VCaP (cell line): ENCODE measurements around the gene MLPH.
A peak's percentile ranks its signal among the peaks of the same experiment; 100 is the strongest.

Experiments used
- H3K27ac ChIP-seq: fragments of 450-650 bp; 2 replicates; pipeline ENCODE4 v1.5.1; 2017
- TF ChIP-seq, protein P1 (sequence below): fragments of 450-650 bp; conservative IDR thresholded peaks from 2 replicates; pipeline ENCODE4 v1.5.1; 2017; ENCODE audit warnings: mild to moderate bottlenecking, moderate library complexity

Gene MLPH

DNA sequence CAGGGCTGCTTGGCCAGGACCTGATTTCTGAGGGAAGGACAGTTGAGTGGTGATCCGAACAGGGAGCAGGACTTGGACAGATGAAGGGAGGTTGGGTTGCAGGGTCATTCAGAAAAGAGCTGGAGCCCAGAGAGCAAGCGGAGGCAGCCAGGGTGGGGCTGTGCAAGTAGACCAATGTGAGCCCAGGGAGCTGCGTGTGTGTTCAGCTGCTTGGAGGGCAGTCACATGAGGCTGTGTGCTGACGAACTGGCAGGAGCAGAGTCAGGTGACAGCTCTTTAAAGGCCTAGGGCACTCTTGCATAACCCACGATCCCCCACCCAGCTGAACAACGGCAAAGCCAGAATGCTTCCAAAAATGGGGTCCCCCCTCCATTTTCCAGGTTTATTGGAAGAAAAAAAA is 4.6 kb upstream of the MLPH start:
- peak overlapping the region; percentile 55 for H3K27ac ChIP-seq
- TF ChIP-seq, protein P1, sequence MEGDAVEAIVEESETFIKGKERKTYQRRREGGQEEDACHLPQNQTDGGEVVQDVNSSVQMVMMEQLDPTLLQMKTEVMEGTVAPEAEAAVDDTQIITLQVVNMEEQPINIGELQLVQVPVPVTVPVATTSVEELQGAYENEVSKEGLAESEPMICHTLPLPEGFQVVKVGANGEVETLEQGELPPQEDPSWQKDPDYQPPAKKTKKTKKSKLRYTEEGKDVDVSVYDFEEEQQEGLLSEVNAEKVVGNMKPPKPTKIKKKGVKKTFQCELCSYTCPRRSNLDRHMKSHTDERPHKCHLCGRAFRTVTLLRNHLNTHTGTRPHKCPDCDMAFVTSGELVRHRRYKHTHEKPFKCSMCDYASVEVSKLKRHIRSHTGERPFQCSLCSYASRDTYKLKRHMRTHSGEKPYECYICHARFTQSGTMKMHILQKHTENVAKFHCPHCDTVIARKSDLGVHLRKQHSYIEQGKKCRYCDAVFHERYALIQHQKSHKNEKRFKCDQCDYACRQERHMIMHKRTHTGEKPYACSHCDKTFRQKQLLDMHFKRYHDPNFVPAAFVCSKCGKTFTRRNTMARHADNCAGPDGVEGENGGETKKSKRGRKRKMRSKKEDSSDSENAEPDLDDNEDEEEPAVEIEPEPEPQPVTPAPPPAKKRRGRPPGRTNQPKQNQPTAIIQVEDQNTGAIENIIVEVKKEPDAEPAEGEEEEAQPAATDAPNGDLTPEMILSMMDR: no peak

DNA sequence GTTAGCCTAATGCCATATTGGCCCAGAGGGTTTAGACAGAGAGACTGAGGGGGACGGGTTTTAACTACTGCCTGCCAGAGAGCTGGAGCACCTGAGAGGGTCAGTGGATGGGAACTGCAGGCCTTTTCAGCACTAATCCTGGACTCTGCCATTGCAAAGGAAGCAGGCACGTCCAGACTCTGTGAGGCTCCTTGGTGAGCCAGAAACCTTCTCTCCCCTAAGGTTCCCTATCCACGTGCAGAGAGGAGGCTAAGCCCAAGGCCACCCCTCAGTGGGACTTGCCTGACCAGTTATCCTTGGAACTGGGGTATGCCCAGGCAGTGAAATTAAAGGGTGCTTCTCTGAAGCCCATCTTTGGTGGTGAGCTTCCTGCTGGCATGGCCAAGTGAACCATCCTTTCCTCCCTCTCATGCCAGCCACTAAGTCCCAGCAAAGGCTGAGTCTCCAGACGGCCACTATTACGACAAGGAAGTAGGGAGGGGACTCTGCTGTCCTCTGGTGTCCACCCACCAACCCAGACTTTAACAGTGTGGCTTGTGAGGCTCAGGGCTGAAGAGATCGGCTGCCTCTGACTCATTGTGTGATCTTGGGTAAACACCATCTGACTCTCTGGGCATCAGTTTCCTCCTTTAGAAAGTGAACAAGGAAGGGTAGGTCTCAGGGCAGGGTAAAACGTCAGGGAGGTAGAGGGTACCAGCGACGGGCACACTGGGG is 3.9 kb upstream of the MLPH start:
- TF ChIP-seq, protein P1: no peak
- H3K27ac ChIP-seq: peak overlapping the region; percentile 55

DNA sequence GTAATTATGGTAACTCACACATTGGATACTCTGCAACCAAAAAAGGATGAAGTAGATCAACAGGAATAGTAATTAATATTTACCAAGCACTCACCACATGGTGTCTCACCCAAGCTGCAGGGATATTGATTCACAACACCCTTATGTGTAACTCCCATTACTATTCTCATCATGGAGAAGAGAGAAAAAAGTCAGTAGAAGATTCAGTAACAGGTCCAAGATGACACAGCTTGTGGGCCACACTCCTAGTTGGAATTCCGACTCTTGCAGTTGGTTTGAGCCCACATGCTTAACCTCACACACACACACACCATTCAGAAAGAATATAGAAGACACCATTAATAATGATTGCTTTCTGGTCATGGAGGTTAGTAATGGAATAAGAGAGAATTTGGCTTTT is 1.7 kb upstream of the MLPH start:
- peak overlapping the region; percentile 98 for H3K27ac ChIP-seq
- TF ChIP-seq, protein P1: 0 out of 2 replicates have a peak, but pooled peaks have one; percentile 12

DNA sequence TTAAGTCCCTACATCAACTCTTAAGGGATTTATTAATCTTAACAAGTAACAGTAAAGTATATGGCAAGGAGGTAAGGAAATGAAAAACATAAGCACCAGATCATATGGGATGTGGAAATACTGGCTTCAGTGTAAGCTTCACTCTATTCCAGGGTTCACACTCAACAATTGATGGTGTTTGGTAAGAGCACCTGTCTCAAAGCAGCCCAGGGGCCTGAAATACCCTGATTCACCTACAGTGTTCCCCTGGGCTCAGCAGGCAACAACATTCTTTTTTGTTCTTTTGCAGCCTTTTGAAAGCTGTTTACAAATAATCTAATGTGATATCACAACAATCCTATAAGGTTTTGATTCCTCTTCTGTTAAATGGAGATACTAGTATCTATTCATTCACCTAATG is 1.2 kb upstream of the MLPH start:
- TF ChIP-seq, protein P1: no peak
- peak overlapping the region; percentile 98 for H3K27ac ChIP-seq

DNA sequence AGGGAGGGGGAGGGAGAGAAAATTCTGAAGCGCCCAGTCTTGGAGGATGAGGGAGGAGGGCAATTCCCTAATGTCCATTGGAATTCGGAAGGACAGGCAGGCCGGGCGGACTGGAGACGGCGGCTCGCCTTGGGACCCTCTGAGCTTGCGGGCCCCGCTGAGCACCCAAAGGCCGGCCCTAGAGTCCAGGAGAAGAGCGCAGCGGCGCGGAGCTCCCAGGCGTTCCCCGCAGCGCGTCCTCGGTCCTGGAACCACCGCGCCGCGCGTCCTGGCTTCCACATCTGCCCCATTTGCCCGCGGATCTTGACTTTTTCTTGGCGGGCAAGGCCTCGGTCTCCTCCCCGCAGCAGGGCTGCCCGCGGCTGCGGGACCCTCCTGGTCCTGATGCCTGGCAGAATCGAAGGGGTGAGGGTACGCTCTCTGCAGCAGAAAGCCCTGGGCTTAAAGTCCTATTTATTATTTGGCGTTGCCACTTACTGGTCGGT is 675 bp upstream of the MLPH start:
- TF ChIP-seq, protein P1: no peak
- H3K27ac ChIP-seq: peak overlapping the region; percentile 98

DNA sequence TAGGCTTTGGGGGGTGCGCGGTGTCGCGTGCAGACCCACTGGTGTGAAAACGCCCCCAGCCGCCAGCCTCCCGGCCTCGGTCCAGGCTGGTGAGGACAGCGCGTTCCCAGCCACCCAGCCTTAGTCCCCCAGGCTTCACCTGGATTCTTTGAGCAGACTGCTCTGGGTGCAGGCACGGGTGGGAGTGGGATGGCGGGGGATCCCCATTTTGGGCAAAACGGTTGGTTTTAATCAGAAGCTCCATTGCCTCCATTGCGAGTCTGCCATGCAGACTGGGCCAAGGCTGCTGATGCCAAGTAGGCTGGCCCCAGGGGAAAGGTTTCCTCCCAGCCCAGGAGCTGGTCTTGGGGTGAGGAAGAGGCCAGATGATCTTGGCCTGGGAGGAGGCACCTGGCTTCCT is 445 bp downstream of the MLPH start:
- H3K27ac ChIP-seq: peak overlapping the region; percentile 98

DNA sequence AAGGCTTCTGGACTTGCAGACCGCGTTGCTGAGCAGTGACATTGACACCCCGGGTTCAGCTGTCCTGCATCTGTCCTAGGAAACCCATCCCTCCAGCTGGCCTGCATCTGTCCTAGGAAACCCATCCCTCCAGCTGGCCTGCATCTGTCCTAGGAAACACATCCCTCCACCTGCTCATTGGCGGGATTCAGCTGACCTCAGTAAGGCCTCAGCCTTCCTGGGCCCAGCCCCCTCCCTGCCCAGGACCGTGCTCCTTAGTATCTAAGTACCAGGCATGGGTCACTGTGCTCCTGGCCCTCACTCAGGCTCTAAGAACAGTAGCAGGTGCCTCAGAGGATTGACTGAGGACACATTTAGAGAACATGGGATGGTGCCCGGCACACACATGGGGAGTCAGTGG is 1.2 kb downstream of the MLPH start:
- TF ChIP-seq, protein P1: no peak
- H3K27ac ChIP-seq: peak overlapping the region; percentile 98

More for the DNA sequence above, 445 bp downstream of the MLPH start:
- TF ChIP-seq, protein P1: no peak
